Lower leg skin (tissue), 3 donors: Measurements from ENCODE around the gene GIMAP1.

Source experiments
- POLR2A ChIP-seq, 2 donors: fragments of 450-650 bp; IDR thresholded peaks; one replicate each; pipeline ENCODE4 v1.6.1; 2016 to 2017; ENCODE audit warnings: antibody characterized with exemption in 2 of 2, mild to moderate bottlenecking in 1 of 2, moderate library complexity in 1 of 2
- TF ChIP-seq, protein P1 (sequence below), 3 donors: fragments of 450-650 bp; IDR thresholded peaks; one replicate each; pipeline ENCODE4 v1.5.1; 2016; ENCODE audit warnings: antibody characterized with exemption in 3 of 3, mild to moderate bottlenecking in 3 of 3, moderate library complexity in 2 of 3

DNA sequence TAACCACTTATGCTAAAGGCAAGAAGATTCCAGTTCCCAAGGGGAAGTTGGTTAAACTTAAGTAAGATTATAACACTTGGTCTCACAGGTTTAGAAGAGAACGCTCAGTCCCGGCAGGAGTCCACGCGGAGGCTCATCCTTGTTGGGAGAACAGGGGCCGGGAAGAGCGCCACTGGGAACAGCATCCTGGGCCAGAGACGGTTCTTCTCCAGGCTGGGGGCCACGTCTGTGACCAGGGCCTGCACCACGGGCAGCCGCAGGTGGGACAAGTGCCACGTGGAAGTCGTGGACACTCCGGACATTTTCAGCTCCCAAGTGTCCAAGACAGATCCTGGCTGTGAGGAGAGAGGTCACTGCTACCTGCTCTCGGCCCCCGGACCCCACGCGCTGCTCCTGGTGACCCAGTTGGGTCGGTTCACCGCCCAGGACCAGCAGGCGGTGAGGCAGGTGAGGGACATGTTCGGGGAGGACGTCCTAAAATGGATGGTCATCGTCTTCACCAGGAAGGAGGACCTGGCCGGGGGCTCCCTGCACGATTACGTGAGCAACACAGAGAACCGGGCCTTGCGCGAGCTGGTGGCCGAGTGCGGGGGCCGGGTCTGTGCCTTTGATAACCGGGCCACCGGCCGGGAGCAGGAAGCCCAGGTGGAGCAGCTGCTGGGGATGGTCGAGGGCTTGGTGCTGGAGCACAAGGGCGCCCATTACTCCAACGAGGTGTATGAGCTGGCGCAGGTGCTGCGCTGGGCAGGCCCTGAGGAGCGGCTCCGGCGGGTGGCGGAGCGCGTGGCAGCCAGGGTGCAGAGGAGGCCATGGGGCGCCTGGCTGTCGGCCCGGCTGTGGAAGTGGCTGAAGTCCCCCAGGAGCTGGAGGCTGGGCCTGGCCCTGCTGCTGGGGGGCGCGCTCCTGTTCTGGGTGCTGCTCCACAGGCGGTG is 3.8 kb downstream of the GIMAP1 start:
- TF ChIP-seq, protein P1, sequence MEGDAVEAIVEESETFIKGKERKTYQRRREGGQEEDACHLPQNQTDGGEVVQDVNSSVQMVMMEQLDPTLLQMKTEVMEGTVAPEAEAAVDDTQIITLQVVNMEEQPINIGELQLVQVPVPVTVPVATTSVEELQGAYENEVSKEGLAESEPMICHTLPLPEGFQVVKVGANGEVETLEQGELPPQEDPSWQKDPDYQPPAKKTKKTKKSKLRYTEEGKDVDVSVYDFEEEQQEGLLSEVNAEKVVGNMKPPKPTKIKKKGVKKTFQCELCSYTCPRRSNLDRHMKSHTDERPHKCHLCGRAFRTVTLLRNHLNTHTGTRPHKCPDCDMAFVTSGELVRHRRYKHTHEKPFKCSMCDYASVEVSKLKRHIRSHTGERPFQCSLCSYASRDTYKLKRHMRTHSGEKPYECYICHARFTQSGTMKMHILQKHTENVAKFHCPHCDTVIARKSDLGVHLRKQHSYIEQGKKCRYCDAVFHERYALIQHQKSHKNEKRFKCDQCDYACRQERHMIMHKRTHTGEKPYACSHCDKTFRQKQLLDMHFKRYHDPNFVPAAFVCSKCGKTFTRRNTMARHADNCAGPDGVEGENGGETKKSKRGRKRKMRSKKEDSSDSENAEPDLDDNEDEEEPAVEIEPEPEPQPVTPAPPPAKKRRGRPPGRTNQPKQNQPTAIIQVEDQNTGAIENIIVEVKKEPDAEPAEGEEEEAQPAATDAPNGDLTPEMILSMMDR (IDR thresholded peaks at IDR 0.05) = no peak
- no peak for TF ChIP-seq POLR2A (IDR thresholded peaks at IDR 0.05)
